ENCODE results near the gene RBPMS2. TPM values are rescaled to one million over a fixed set of nuclear protein-coding genes. Genes with fewer than 3 reads are reported as not detected.
A peak's percentile ranks its signal among the peaks of the same experiment; 100 is the strongest.

Gene RBPMS2
- total and polyA plus RNA-seq, 2 donors (not counting 3 experiments of a cell fraction or from before 2014, with no cell fraction given), result 2.3 to 7.8 TPM

DNA sequence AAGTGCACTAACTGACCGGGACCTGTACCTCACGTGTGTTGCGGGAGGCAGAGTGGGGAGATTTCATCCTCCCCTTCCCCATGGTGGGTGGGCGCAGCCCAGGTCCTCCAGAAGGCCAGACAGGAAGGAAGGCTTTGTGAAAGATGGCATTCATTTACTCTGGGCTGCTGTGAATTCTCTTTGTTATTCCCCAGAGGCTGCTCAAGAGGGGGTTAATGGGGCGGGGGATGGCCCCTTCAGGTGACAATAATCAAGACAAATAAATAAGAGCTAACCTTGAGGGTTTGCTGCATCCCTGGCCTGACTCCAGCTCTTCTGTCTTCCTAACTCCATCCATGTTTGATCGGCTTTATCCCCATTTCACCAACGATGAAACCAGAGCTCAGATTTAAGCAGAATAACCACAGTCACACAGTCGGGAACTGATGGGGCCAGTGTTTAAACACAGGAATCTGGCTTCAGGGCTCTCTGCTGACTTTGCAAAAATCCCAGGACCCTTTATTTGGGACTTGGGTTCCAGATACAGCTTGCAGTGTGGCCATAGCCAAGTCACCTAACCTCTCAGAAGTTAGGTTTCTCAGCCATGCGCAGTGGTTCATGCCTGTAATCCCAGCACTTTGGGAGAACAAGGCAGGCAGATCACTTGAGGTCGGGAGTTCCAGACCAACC lies 33.5 kb upstream of the RBPMS2 start:
- Histone ChIP-seq H3K4me2 (ENCODE audit: insufficient read depth, low read length) (no peak overlapping the region), H3K36me3 (ENCODE audit: control insufficient read depth in 2 of 2, extremely low read depth in 1 of 2, insufficient read depth in 2 of 2, low read length in 2 of 2) (no peaks in the 10 kb centered on the region), H4K20me1 (replicated peaks; ENCODE audit: control insufficient read depth, extremely low read depth, insufficient read depth, low read length) (no peaks in the 10 kb centered on the region), H3K9me1 (replicated peaks; ENCODE audit: control insufficient read depth, extremely low read depth, insufficient read depth, low read length) (no peaks in the 10 kb centered on the region), H3K79me2 (ENCODE audit: control insufficient read depth, insufficient read depth, low read length) (no peaks in the 10 kb centered on the region), H3K9me3 (replicated peaks; ENCODE audit: control insufficient read depth, insufficient read depth, low read length) (no peaks in the 10 kb centered on the region), H3K27me3 (ENCODE audit: control insufficient read depth in 2 of 2, insufficient read depth in 2 of 2, low read length in 2 of 2) (peaks cover 0 to 8% of the 10 kb centered on the region in 2 experiments), H3K4me3 (replicated peaks in 1 of 3; ENCODE audit: insufficient read depth in 1 of 3, low read depth in 1 of 3, low read length in 3 of 3) (no peak overlapping the region), H3K4me1 (ENCODE audit: control insufficient read depth, extremely low read depth, insufficient read depth, low read length) (no peaks in the 10 kb centered on the region), H3K27ac (ENCODE audit: insufficient read depth, low read depth, low read length) (no peak overlapping the region), H3K9ac (replicated peaks; ENCODE audit: extremely low read depth, insufficient read depth, low read length) (no peak overlapping the region), H2AFZ (ENCODE audit: low read depth, low read length) (no peak overlapping the region)
- FAIRE-seq (peak; percentile 46), DNase-seq (ENCODE audit: low read depth, low spot score) (no peak)
- POLR2A ChIA-PET, result no interaction called here
- CTCF ChIA-PET, result interaction anchor here (0.9 to 6.9 kb wide), 26 partner anchors 8 to 508 kb away, joined by 3 to 222 read pairs (median 6); partner anchors contain the start of gene PIF1
- BruUV-seq (replicated peaks), result no TSS peak
- intact Hi-C loops (cut with micrococcal nuclease) (no loop called here), dilution Hi-C loops (cut with MboI; ENCODE audit: extremely low pct_ligation_motif_present, low sequenced_read_pairs) (no loop called here)
- TF ChIP-seq FOS (IDR thresholded peaks at IDR 0.05; ENCODE audit: borderline replicate concordance, insufficient read depth, low read length) (no peak), MYC (IDR thresholded peaks at IDR 0.05; ENCODE audit: low read depth, low read length) (no peak), EZH2 (IDR thresholded peaks at IDR 0.05; ENCODE audit: borderline replicate concordance, low read depth, low read length, severe bottlenecking) (no peak), POLR2A (IDR thresholded peaks at IDR 0.05; ENCODE audit: low read depth, low read length) (no peak), GATA2 (IDR thresholded peaks at IDR 0.05; ENCODE audit: insufficient read depth, insufficient read length, low read depth, low read length) (no peak), POLR2AphosphoS5 (IDR thresholded peaks at IDR 0.05; ENCODE audit: insufficient read depth, low read depth, low read length) (no peak), CTCF (IDR thresholded peaks at IDR 0.05; ENCODE audit: extremely low read depth in 1 of 2, insufficient read depth in 1 of 2, low read depth in 1 of 2, low read length in 2 of 2) (no peak), JUN (IDR thresholded peaks at IDR 0.05; ENCODE audit: borderline replicate concordance, insufficient read depth, insufficient read length, low read depth) (no peak)
- TF ChIP-seq, protein P1, sequence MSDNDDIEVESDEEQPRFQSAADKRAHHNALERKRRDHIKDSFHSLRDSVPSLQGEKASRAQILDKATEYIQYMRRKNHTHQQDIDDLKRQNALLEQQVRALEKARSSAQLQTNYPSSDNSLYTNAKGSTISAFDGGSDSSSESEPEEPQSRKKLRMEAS (IDR thresholded peaks at IDR 0.05; ENCODE audit: insufficient read depth, insufficient read length), result no peak

Data from endothelial cell of umbilical vein (primary cell).